K562 (cell line): ENCODE data around the gene A1CF.

Experiments
- CTCF ChIP-seq, 3 experiments: IDR thresholded peaks in 2 of 3; conservative IDR thresholded peaks in 1 of 3; 2 replicates each; pipeline ENCODE4 v1.5.1; 2011 to 2012; ENCODE audit warnings: low read length in 3 of 3, mild to moderate bottlenecking in 3 of 3, control low read depth in 2 of 3, improper control_type of control experiment in 1 of 3, inconsistent platforms in 1 of 3, low read depth in 1 of 3, mixed read lengths in 1 of 3, moderate library complexity in 1 of 3; ENCODE audit not compliant: insufficient read depth in 2 of 3
- MYBL2 ChIP-seq, 2 experiments: fragments of 450-650 bp in 1 of 2; sonication (generic) in 1 of 2; formaldehyde crosslinking in 1 of 2; IDR thresholded peaks; 2 replicates each; pipeline versions ENCODE4 v1.6.1 to v1.8.1; 2017 to 2022; ENCODE audit warnings: borderline replicate concordance in 1 of 2, inconsistent platforms in 1 of 2, low read depth in 1 of 2, mild to moderate bottlenecking in 1 of 2, missing genetic modification reagents in 1 of 2, moderate library complexity in 1 of 2
- TAF1 ChIP-seq: IDR thresholded peaks from 2 replicates; pipeline ENCODE4 v1.6.1; 2011; ENCODE audit warnings: mild to moderate bottlenecking, low read length, moderate library complexity; ENCODE audit not compliant: insufficient read depth, control insufficient read depth, severe bottlenecking; ENCODE audit errors: extremely low read depth

DNA sequence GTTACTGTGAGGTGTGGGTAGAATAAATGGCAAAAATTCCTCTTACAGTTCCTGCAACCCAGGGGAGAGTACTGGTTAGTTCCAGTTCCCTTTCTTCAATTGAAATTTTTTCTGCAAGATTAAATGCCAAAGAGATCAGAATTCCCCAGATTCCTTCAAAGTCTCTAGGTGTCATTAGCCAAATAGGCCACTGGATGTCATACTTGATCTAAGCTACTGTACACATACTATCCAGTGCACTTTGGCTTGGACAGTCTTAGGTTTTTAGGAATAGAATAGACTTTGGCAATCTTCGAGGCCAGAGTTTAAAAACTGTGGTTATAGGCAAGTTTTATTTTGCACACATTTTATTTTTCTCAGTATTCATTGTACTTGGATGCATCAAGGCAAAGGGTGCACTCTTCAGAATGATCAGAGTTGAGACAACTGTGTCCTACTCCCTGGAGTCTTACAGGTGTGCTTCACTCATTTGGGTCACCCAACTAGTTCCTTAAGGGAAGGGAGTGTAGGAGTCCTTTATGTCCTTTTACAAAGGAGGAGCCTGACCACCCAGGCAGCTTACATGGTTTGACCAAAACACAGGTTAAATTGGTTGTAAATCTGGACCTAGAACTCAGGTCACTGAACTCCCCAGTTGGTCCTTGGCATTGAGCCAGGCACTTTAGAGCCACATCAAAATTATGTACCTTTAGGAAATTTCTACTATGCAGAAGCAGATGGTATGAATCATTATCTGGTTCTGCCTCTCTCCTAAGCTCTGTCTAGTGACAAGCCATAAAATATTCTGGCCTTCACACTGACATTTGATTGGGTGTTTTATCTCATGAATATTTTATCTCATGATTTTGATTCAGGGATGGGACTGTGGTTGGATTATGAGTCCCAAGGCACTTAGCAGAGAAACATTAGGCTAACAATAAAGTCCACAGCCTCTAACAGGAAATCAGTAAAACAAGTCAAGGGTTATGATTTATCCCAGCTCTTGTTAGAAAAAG is 96.2 kb downstream of the A1CF start:
- TF ChIP-seq TAF1 (no peak), CTCF (IDR thresholded peaks at IDR 0.05 in 2 of 3, conservative IDR thresholded peaks at IDR 0.05 in 1 of 3; ENCODE audit: insufficient read depth in 2 of 3, low read depth in 1 of 3, low read length in 3 of 3) (peak; percentile 41 to 65 (median 50); a peak in 5 of 6 replicates), MYBL2 (IDR thresholded peaks at IDR 0.05; ENCODE audit: low read depth) (no peak), MYBL2 (CRISPR knock-in tag; IDR thresholded peaks at IDR 0.05; ENCODE audit: borderline replicate concordance) (no peak)
